Activated T-cell treated with anti-CD3 and anti-CD28 coated beads, Interleukin-2, amount 50 U/mL, for 48 hours (primary cell): ENCODE data around the gene ZNF277.

Experiments used
- DNase-seq, 2 experiments: peaks; one replicate each; pipeline ENCODE4 v3.0.0-alpha.2; 2020

Gene ZNF277

GRCh38 chr7:112185005-112185834 lies 21.3 kb upstream of the ZNF277 start:
- no peak for DNase-seq

- DNase-seq = no peak
Measured at GRCh38 chr7:112186300-112186699, 20.2 kb upstream of the ZNF277 start.

- DNase-seq = no peak
Measured at GRCh38 chr7:112188257-112188656, 18.2 kb upstream of the ZNF277 start.

- no peak for DNase-seq
Measured at GRCh38 chr7:112189691-112190090, 16.8 kb upstream of the ZNF277 start.

GRCh38 chr7:112190120-112190519 lies 16.4 kb upstream of the ZNF277 start:
- no peak for DNase-seq

GRCh38 chr7:112192236-112193154 lies 14.0 kb upstream of the ZNF277 start:
- no peak for DNase-seq

GRCh38 chr7:112193915-112194502 lies 12.5 kb upstream of the ZNF277 start:
- DNase-seq = no peak

- no peak for DNase-seq
Measured at GRCh38 chr7:112195717-112196116, 10.8 kb upstream of the ZNF277 start.

- no peak for DNase-seq
Measured at GRCh38 chr7:112197322-112197721, 9.2 kb upstream of the ZNF277 start.

GRCh38 chr7:112199035-112199655 lies 7.3 kb upstream of the ZNF277 start:
- no peak for DNase-seq

GRCh38 chr7:112199672-112200071 lies 6.8 kb upstream of the ZNF277 start:
- DNase-seq = no peak

GRCh38 chr7:112201411-112201810 lies 5.1 kb upstream of the ZNF277 start:
- no peak for DNase-seq

- DNase-seq = no peak
Measured at GRCh38 chr7:112201839-112202238, 4.7 kb upstream of the ZNF277 start.

GRCh38 chr7:112202816-112203215 lies 3.7 kb upstream of the ZNF277 start:
- DNase-seq = peak in 1 of 2 experiments; percentile 26

- no peak for DNase-seq
Measured at GRCh38 chr7:112203365-112203739, 3.1 kb upstream of the ZNF277 start.

GRCh38 chr7:112204499-112205342 lies 1.8 kb upstream of the ZNF277 start:
- DNase-seq = peak; percentile 33 to 34

- DNase-seq = peak; percentile 56 to 57
Measured at GRCh38 chr7:112205343-112206237, 905 bp upstream of the ZNF277 start.

- no peak for DNase-seq
Measured at GRCh38 chr7:112206991-112207592, 597 bp downstream of the ZNF277 start.

- no peak for DNase-seq
Measured at GRCh38 chr7:112207765-112208164, 1.3 kb downstream of the ZNF277 start.

- no peak for DNase-seq
Measured at GRCh38 chr7:112211348-112211907, 4.9 kb downstream of the ZNF277 start.
